SK-N-MC (cell line): ENCODE measurements around the gene C19orf73.

ENCODE experiments used
- EZH2 ChIP-seq: fragments of 200-600 bp; sonication (generic); IDR thresholded peaks from one replicate; pipeline ENCODE4 v1.6.1; 2017; ENCODE audit warnings: antibody characterized with exemption
- FOXP2 ChIP-seq: optimal IDR thresholded peaks from 2 replicates; pipeline ENCODE3; 2011; ENCODE audit warnings: mild to moderate bottlenecking, moderate library complexity; ENCODE audit not compliant: insufficient read depth; ENCODE audit errors: extremely low read length, control extremely low read depth
- POLR2AphosphoS5 ChIP-seq: IDR thresholded peaks from 2 replicates; pipeline ENCODE4 v1.6.1; 2012; ENCODE audit warnings: mild to moderate bottlenecking, low read depth, low read length, borderline replicate concordance

DNA sequence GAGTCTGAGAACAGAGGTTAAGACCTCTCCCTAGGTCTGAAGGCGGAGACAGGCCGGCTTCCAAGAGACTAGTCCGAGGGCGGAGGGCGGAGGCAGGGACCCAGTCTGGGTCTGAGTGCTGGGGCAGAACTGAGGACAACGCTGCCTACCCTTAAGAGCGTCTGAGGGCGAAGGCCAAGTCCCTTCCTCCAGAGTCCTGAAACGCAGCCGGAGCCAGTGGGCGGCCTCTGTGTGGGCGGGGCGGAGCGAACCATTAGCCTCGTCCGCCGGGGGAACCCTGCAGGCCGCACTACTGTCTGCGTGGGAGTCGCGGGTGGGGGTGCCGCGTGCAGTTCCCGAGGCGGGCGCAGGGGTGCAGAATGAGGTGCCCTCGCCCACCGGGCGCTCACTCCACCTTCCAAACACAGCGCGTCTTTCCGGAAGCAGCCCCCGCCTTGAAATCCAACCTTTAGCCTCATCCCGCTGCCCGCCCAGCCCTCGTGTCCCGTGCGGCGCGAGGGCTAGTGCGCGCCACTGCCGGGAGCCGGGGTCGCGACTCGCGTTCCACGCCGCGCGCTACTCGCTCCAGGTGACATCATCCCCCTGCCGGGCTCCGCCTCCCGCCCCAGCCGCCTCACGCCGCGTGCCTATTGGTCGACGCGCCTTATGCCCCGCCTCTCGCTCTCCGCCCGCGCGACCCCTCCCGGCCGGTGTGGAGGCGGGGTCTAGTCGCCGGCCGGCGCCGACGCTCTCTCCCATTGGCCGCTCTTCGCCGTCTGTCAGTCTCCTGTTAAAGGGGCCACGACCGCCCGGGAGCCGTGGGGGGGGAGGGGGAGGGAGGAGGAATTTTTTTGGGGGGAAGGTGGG lies at the start of gene C19orf73:
- no peak for TF ChIP-seq EZH2
- peak; percentile 86; the same call in 1 of the 2 replicates for TF ChIP-seq POLR2AphosphoS5
- TF ChIP-seq FOXP2, result peak; percentile 88
